Prostate gland (tissue), 2 donors: ENCODE data around the gene SLC35F3.

ENCODE experiments used
- POLR2AphosphoS5 ChIP-seq: sonication (generic); formaldehyde crosslinking; IDR thresholded peaks from one replicate; pipeline ENCODE4 v1.6.1; 2017; ENCODE audit warnings: antibody characterized with exemption
- TF ChIP-seq, protein P1 (sequence below), 4 experiments: fragments of 200-600 bp in 2 of 4; fragments of 450-650 bp in 2 of 4; sonication (generic) in 2 of 4; IDR thresholded peaks; 1 replicate in 3 of 4; 2 replicates in 1 of 4; pipeline ENCODE4 v1.5.1; 2016 to 2019; ENCODE audit warnings: antibody characterized with exemption in 4 of 4, mild to moderate bottlenecking in 2 of 4, moderate library complexity in 2 of 4

GRCh38 chr1:234235434-234235881 is 331.0 kb downstream of the SLC35F3 start:
- TF ChIP-seq, protein P1, sequence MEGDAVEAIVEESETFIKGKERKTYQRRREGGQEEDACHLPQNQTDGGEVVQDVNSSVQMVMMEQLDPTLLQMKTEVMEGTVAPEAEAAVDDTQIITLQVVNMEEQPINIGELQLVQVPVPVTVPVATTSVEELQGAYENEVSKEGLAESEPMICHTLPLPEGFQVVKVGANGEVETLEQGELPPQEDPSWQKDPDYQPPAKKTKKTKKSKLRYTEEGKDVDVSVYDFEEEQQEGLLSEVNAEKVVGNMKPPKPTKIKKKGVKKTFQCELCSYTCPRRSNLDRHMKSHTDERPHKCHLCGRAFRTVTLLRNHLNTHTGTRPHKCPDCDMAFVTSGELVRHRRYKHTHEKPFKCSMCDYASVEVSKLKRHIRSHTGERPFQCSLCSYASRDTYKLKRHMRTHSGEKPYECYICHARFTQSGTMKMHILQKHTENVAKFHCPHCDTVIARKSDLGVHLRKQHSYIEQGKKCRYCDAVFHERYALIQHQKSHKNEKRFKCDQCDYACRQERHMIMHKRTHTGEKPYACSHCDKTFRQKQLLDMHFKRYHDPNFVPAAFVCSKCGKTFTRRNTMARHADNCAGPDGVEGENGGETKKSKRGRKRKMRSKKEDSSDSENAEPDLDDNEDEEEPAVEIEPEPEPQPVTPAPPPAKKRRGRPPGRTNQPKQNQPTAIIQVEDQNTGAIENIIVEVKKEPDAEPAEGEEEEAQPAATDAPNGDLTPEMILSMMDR (IDR thresholded peaks at IDR 0.05): no peak
- no peak for TF ChIP-seq POLR2AphosphoS5
